H9 (cell line): Measurements from ENCODE around the gene THTPA. TPM values are rescaled to one million over a fixed set of nuclear protein-coding genes. Genes with fewer than 3 reads are reported as not detected.

Experiments
- DNase-seq: peaks from one replicate; pipeline ENCODE4 v3.0.0-alpha.2; 2017
- H2AFZ ChIP-seq: one replicate; pipeline ENCODE4 v1.6.1; 2013; ENCODE audit warnings: mild to moderate bottlenecking, low read length, control low read depth, moderate library complexity
- H2AK5ac ChIP-seq: 2 replicates; pipeline ENCODE4 v1.6.1; 2013; ENCODE audit warnings: low read length, control low read depth, mixed read lengths; ENCODE audit not compliant: insufficient read length
- H2BK120ac ChIP-seq: one replicate; pipeline ENCODE4 v1.6.1; 2013; ENCODE audit warnings: low read depth, mild to moderate bottlenecking, low read length, control low read depth, inconsistent platforms; ENCODE audit not compliant: poor library complexity, severe bottlenecking
- H2BK12ac ChIP-seq: 2 replicates; pipeline ENCODE4 v1.6.1; 2013; ENCODE audit warnings: low read length, control low read depth, mixed read lengths, low read depth; ENCODE audit not compliant: insufficient read length
- H2BK15ac ChIP-seq: 2 replicates; pipeline ENCODE4 v1.6.1; 2013; ENCODE audit warnings: low read depth, low read length, control low read depth
- H2BK20ac ChIP-seq: one replicate; pipeline ENCODE4 v1.6.1; 2013; ENCODE audit warnings: low read depth, mild to moderate bottlenecking, low read length, control low read depth, inconsistent platforms; ENCODE audit not compliant: poor library complexity, severe bottlenecking
- H2BK5ac ChIP-seq: 2 replicates; pipeline ENCODE4 v1.6.1; 2013; ENCODE audit warnings: low read length, control low read depth, mixed read lengths; ENCODE audit not compliant: insufficient read length
- H3K14ac ChIP-seq: 2 replicates; pipeline ENCODE4 v1.6.1; 2013; ENCODE audit warnings: low read length, control low read depth; ENCODE audit not compliant: insufficient read depth
- H3K18ac ChIP-seq: 2 replicates; pipeline ENCODE4 v1.6.1; 2013; ENCODE audit warnings: low read depth, mild to moderate bottlenecking, mixed read lengths, low read length, control low read depth; ENCODE audit not compliant: insufficient read length
- H3K23ac ChIP-seq: 2 replicates; pipeline ENCODE4 v1.6.1; 2013; ENCODE audit warnings: low read length, control low read depth, mixed read lengths, low read depth; ENCODE audit not compliant: insufficient read length
- H3K23me2 ChIP-seq: 2 replicates; pipeline ENCODE4 v1.6.1; 2013; ENCODE audit warnings: low read depth, mild to moderate bottlenecking, mixed read lengths, low read length, control low read depth; ENCODE audit not compliant: insufficient read length, poor library complexity, severe bottlenecking
- H3K27ac ChIP-seq: 2 replicates; pipeline ENCODE4 v1.5.1; 2013; ENCODE audit warnings: low read length, control low read depth, mixed read lengths, low read depth; ENCODE audit not compliant: insufficient read length
- H3K27me3 ChIP-seq: 2 replicates; pipeline ENCODE4 v1.6.1; 2013; ENCODE audit warnings: low read length, control low read depth, inconsistent platforms; ENCODE audit not compliant: insufficient read depth
- H3K4ac ChIP-seq: 2 replicates; pipeline ENCODE4 v1.6.1; 2013; ENCODE audit warnings: low read depth, mild to moderate bottlenecking, control low read depth, inconsistent platforms, low read length, moderate library complexity
- H3K4me1 ChIP-seq: 2 replicates; pipeline ENCODE4 v1.6.1; 2013; ENCODE audit warnings: low read length, control low read depth, inconsistent platforms; ENCODE audit not compliant: insufficient read depth
- H3K4me2 ChIP-seq: 2 replicates; pipeline ENCODE4 v1.6.1; 2013; ENCODE audit warnings: low read length, control low read depth, mixed read lengths; ENCODE audit not compliant: insufficient read length, insufficient read depth
- H3K56ac ChIP-seq: 2 replicates; pipeline ENCODE4 v1.6.1; 2013; ENCODE audit warnings: low read depth, mild to moderate bottlenecking, mixed read lengths, low read length, control low read depth; ENCODE audit not compliant: insufficient read length
- H3K79me1 ChIP-seq: 2 replicates; pipeline ENCODE4 v1.6.1; 2013; ENCODE audit warnings: low read depth, mild to moderate bottlenecking, moderate library complexity, low read length, control low read depth, inconsistent platforms; ENCODE audit not compliant: insufficient read depth, poor library complexity, severe bottlenecking
- H3K79me2 ChIP-seq: 2 replicates; pipeline ENCODE4 v1.6.1; 2013; ENCODE audit warnings: low read length, control low read depth, inconsistent platforms; ENCODE audit not compliant: insufficient read depth
- H3K9ac ChIP-seq: 2 replicates; pipeline ENCODE4 v1.6.1; 2013; ENCODE audit warnings: low read length, control low read depth, mixed read lengths; ENCODE audit not compliant: insufficient read length; ENCODE audit errors: extremely low read depth
- H3K9me3 ChIP-seq: one replicate; pipeline ENCODE4 v1.6.1; 2013; ENCODE audit warnings: low read depth, low read length, inconsistent platforms; ENCODE audit not compliant: control insufficient read depth
- H3T11ph ChIP-seq: one replicate; pipeline ENCODE4 v1.6.1; 2013; ENCODE audit warnings: mild to moderate bottlenecking, low read length, control low read depth, inconsistent platforms
- H4K20me1 ChIP-seq: one replicate; pipeline ENCODE4 v1.6.1; 2013; ENCODE audit not compliant: control insufficient read depth, insufficient read length, insufficient read depth
- H4K5ac ChIP-seq: 2 replicates; pipeline ENCODE4 v1.6.1; 2013; ENCODE audit warnings: low read depth, mild to moderate bottlenecking, mixed read lengths, low read length, control low read depth; ENCODE audit not compliant: insufficient read length
- H4K8ac ChIP-seq: replicated peaks from 2 replicates; pipeline ENCODE4 v1.6.1; 2013; ENCODE audit warnings: low read length, control low read depth, mixed read lengths, low read depth; ENCODE audit not compliant: insufficient read length
- H4K91ac ChIP-seq: 2 replicates; pipeline ENCODE4 v1.6.1; 2013; ENCODE audit warnings: low read depth, mild to moderate bottlenecking, moderate library complexity, mixed read lengths, low read length, control low read depth; ENCODE audit not compliant: insufficient read length
- H3K27ac Mint-ChIP-seq, 3 experiments: 2 replicates in 2 of 3; 3 replicates in 1 of 3; pipeline ENCODE4 v1.8.0; 2020 to 2021; ENCODE audit warnings: mixed read lengths in 3 of 3, mild to moderate bottlenecking in 1 of 3, moderate library complexity in 1 of 3
- H3K27me3 Mint-ChIP-seq: 2 replicates; pipeline ENCODE4 v1.8.0; 2021; ENCODE audit warnings: low read depth, mild to moderate bottlenecking, moderate library complexity, mixed read lengths
- H3K36me3 Mint-ChIP-seq, 3 experiments: 2 replicates in 2 of 3; 3 replicates in 1 of 3; pipeline ENCODE4 v1.8.0; 2020 to 2021; ENCODE audit warnings: low read depth in 3 of 3, mixed read lengths in 3 of 3; ENCODE audit not compliant: insufficient read depth in 1 of 3
- H3K4me1 Mint-ChIP-seq, 2 experiments: 2 replicates each; pipeline ENCODE4 v1.8.0; 2020; ENCODE audit warnings: mixed read lengths in 2 of 2
- H3K4me3 Mint-ChIP-seq, 2 experiments: 2 replicates in 1 of 2; 3 replicates in 1 of 2; pipeline ENCODE4 v1.8.0; 2020 to 2021; ENCODE audit warnings: mild to moderate bottlenecking in 2 of 2, mixed read lengths in 2 of 2, moderate library complexity in 1 of 2
- H3K9me3 Mint-ChIP-seq, 2 experiments: 2 replicates in 1 of 2; 3 replicates in 1 of 2; pipeline ENCODE4 v1.8.0; 2020; ENCODE audit warnings: mild to moderate bottlenecking in 2 of 2, mixed read lengths in 2 of 2, moderate library complexity in 1 of 2
- total RNA-seq: library from RNA; stranded (reverse); gene quantifications from 2 replicates; pipeline ENCODE4 v1.2.1, GENCODE V29; 2021
- TF ChIP-seq, protein P1 (sequence below): fragments of 200-600 bp; sonication (generic); conservative IDR thresholded peaks from 3 replicates; pipeline ENCODE4 v1.8.0; 2021; ENCODE audit warnings: antibody characterized with exemption, mild to moderate bottlenecking

Gene THTPA
- total RNA-seq, 1 experiment from 2014 or later = 15.6 TPM

- H2BK20ac ChIP-seq = no peak overlapping the region
- H3K56ac ChIP-seq = no peak overlapping the region
- no peaks in the 10 kb centered on the region for H3K79me1 ChIP-seq
- H2BK5ac ChIP-seq = no peak overlapping the region
- H3K27me3 ChIP-seq = peaks cover 7% of the 10 kb centered on the region; the same call in 1 of the 2 replicates
- no peak overlapping the region for H2AK5ac ChIP-seq
- peaks cover 33% of the 10 kb centered on the region for H3K23me2 ChIP-seq
- no peak overlapping the region for H3K18ac ChIP-seq
- H4K20me1 ChIP-seq = no peaks in the 10 kb centered on the region
- no peak overlapping the region for H2BK15ac ChIP-seq
- DNase-seq = no peak
- no peak overlapping the region for H3K4ac ChIP-seq
- H3K9me3 ChIP-seq = no peaks in the 10 kb centered on the region
- Mint-ChIP-seq H3K4me3 (peak overlapping the region in 1 of 2 experiments; percentile 93; a peak in 2 of 5 replicates), H3K36me3 (peaks cover 0 to 8% (median 6%) of the 10 kb centered on the region in 3 experiments; a peak in 4 of 7 replicates), H3K9me3 (peaks cover 0 to 7% of the 10 kb centered on the region in 2 experiments; a peak in 3 of 5 replicates), H3K27ac (peak overlapping the region in 1 of 3 experiments; percentile 63; a peak in 1 of 7 replicates), H3K4me1 (peaks cover 17 to 37% of the 10 kb centered on the region in 2 experiments), H3K27me3 (peaks cover 66% of the 10 kb centered on the region)
- no peak overlapping the region for H3K9ac ChIP-seq
- no peak overlapping the region for H2BK12ac ChIP-seq
- TF ChIP-seq, protein P1, sequence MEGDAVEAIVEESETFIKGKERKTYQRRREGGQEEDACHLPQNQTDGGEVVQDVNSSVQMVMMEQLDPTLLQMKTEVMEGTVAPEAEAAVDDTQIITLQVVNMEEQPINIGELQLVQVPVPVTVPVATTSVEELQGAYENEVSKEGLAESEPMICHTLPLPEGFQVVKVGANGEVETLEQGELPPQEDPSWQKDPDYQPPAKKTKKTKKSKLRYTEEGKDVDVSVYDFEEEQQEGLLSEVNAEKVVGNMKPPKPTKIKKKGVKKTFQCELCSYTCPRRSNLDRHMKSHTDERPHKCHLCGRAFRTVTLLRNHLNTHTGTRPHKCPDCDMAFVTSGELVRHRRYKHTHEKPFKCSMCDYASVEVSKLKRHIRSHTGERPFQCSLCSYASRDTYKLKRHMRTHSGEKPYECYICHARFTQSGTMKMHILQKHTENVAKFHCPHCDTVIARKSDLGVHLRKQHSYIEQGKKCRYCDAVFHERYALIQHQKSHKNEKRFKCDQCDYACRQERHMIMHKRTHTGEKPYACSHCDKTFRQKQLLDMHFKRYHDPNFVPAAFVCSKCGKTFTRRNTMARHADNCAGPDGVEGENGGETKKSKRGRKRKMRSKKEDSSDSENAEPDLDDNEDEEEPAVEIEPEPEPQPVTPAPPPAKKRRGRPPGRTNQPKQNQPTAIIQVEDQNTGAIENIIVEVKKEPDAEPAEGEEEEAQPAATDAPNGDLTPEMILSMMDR = no peak
- no peak overlapping the region for H2BK120ac ChIP-seq
- H3K14ac ChIP-seq = no peak overlapping the region
- H3K23ac ChIP-seq = no peak overlapping the region
- H3K4me2 ChIP-seq = no peak overlapping the region
- H3K79me2 ChIP-seq = no peaks in the 10 kb centered on the region
- no peak overlapping the region for H3K27ac ChIP-seq
- H2AFZ ChIP-seq = no peak overlapping the region
- no peak overlapping the region for H4K8ac ChIP-seq
- H3T11ph ChIP-seq = no peak overlapping the region
- H4K91ac ChIP-seq = no peak overlapping the region
- peaks cover 3% of the 10 kb centered on the region; the same call in 1 of the 2 replicates for H3K4me1 ChIP-seq
- H4K5ac ChIP-seq = no peak overlapping the region
These were observed 23.7 kb downstream of the THTPA start for GRCh38 chr14:23579739-23580138.
